A673 (cell line): Measurements from ENCODE around the gene N4BP2. TPM values are rescaled to one million over a fixed set of nuclear protein-coding genes. Genes with fewer than 3 reads are reported as not detected.
"Not testable (repeated sequence)": the region's sequence is repeated elsewhere in the genome, so short reads cannot be mapped to it uniquely, and the experiment has no call there.

Source experiments
- BruUV-seq: library from RNA; stranded (reverse); fragments of 400-500 nt; replicated peaks from 2 replicates; lab custom pipeline; 2021; lab: Mats Ljungman, UMichigan
- CTCF ChIA-PET: fragments of 300-600 bp; sonication (Branson Sonifier 250); formaldehyde crosslinking; loops from one replicate; lab custom pipeline; 2022; ENCODE audit warnings: antibody characterized with exemption; lab: Charles Lee
- POLR2A ChIA-PET: fragments of 300-600 bp; sonication (Branson Sonifier 250); formaldehyde crosslinking; loops from one replicate; lab custom pipeline; 2022; ENCODE audit warnings: antibody characterized with exemption; ENCODE audit not compliant: low non-redundant PET; lab: Charles Lee
- DNase-seq: peaks from one replicate; pipeline ENCODE4 v3.0.0-alpha.2; 2015; ENCODE audit warnings: low spot score
- H3K27ac ChIP-seq: fragments of 200-600 bp; sonication (generic); 2 replicates; pipeline ENCODE4 v1.5.1; 2016; ENCODE audit warnings: mixed run types, low read depth, mild to moderate bottlenecking, mixed read lengths, antibody characterized with exemption, low read length; ENCODE audit not compliant: poor library complexity, severe bottlenecking
- H3K27me3 ChIP-seq: fragments of 200-600 bp; sonication (generic); replicated peaks from 2 replicates; pipeline ENCODE4 v1.6.1; 2017; ENCODE audit warnings: mixed run types, low read depth, mild to moderate bottlenecking, mixed read lengths, antibody characterized with exemption, low read length; ENCODE audit not compliant: insufficient read depth, poor library complexity
- H3K36me3 ChIP-seq: fragments of 200-600 bp; sonication (generic); 2 replicates; pipeline ENCODE4 v1.6.1; 2016; ENCODE audit warnings: mixed run types, mild to moderate bottlenecking, mixed read lengths, antibody characterized with exemption, low read length; ENCODE audit not compliant: insufficient read depth, poor library complexity, severe bottlenecking
- H3K4me1 ChIP-seq: fragments of 200-600 bp; sonication (generic); 2 replicates; pipeline ENCODE4 v1.6.1; 2017; ENCODE audit warnings: mixed run types, mild to moderate bottlenecking, mixed read lengths, antibody characterized with exemption, low read length; ENCODE audit not compliant: insufficient read depth, poor library complexity, severe bottlenecking
- H3K4me3 ChIP-seq: fragments of 200-600 bp; sonication (generic); 2 replicates; pipeline ENCODE4 v1.5.1; 2016; ENCODE audit warnings: low read depth, mixed run types, mild to moderate bottlenecking, mixed read lengths, low read length; ENCODE audit not compliant: poor library complexity, severe bottlenecking
- H3K9me3 ChIP-seq: fragments of 200-600 bp; sonication (generic); 2 replicates; pipeline ENCODE4 v1.6.1; 2016; ENCODE audit warnings: mixed run types, low read depth, mild to moderate bottlenecking, mixed read lengths, antibody characterized with exemption, low read length; ENCODE audit not compliant: poor library complexity, severe bottlenecking
- EZH2 ChIP-seq: fragments of 200-600 bp; sonication (generic); IDR thresholded peaks from 2 replicates; pipeline ENCODE4 v1.6.1; 2017; ENCODE audit warnings: borderline replicate concordance, low read depth, mild to moderate bottlenecking, mixed read lengths, antibody characterized with exemption, low read length; ENCODE audit not compliant: poor library complexity, severe bottlenecking
- intact Hi-C: fragments of 100-400 bp; cut with micrococcal nuclease; formaldehyde crosslinking; loops from one replicate; pipeline ENCODE4 v1.10.0; 2022; ENCODE audit not compliant: unreplicated experiment
- total RNA-seq: library from RNA; stranded (reverse); gene quantifications from 2 replicates; pipeline ENCODE4 v1.2.3, GENCODE V29; 2021
- TF ChIP-seq, protein P1 (sequence below): fragments of 300-800, 200-600 bp; sonication (generic); conservative IDR thresholded peaks from 2 replicates; pipeline ENCODE4 v1.5.1; 2017; ENCODE audit warnings: low read depth, mild to moderate bottlenecking, antibody characterized with exemption, low read length, moderate library complexity, mixed read lengths

The N4BP2 gene
- total RNA-seq, 1 experiment from 2014 or later, result 21.3 TPM

DNA sequence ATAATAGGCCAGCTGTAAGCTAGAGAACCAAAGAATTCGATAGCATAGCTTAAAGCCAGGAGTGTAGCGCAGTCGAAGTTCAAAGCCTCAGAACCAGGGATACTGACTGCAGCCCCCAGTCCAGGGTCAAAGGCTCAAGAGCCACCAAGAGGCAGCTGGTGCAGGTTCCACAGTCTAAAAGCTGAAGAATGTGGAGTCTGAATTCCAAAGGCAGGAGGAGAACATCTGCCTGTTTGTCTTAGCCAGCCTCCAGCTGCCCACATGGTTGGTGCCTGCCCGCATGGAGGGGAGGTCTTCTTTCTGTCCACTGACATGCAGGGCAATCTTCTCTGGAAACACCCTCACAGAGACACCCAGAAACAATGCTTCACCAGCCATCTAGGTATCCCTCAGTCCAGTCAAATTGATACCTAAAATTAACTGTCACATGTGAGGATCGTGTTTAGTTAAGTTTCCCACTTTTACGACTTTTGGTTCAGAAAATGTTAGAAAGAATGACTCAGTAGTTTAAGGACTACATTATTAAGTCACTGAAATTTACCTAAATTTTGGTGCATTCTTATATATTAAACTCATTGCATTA lies 87.4 kb downstream of the N4BP2 start:
- BruUV-seq, result no TSS peak
- ChIA-PET CTCF (no interaction called here), POLR2A (interaction anchor here (0.6 kb wide), 1 partner anchor 191 kb away, joined by 5 read pairs; no protein-coding TSS in a partner anchor)
- Histone ChIP-seq H3K36me3 (no peaks in the 10 kb centered on the region), H3K27ac (no peak overlapping the region), H3K9me3 (no peaks in the 10 kb centered on the region), H3K4me3 (no peak overlapping the region), H3K4me1 (no peaks in the 10 kb centered on the region), H3K27me3 (no peaks in the 10 kb centered on the region)
- DNase-seq, result no peak
- TF ChIP-seq, protein P1, sequence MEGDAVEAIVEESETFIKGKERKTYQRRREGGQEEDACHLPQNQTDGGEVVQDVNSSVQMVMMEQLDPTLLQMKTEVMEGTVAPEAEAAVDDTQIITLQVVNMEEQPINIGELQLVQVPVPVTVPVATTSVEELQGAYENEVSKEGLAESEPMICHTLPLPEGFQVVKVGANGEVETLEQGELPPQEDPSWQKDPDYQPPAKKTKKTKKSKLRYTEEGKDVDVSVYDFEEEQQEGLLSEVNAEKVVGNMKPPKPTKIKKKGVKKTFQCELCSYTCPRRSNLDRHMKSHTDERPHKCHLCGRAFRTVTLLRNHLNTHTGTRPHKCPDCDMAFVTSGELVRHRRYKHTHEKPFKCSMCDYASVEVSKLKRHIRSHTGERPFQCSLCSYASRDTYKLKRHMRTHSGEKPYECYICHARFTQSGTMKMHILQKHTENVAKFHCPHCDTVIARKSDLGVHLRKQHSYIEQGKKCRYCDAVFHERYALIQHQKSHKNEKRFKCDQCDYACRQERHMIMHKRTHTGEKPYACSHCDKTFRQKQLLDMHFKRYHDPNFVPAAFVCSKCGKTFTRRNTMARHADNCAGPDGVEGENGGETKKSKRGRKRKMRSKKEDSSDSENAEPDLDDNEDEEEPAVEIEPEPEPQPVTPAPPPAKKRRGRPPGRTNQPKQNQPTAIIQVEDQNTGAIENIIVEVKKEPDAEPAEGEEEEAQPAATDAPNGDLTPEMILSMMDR, result no peak
- TF ChIP-seq EZH2, result no peak
- intact Hi-C loops, result no loop called here

DNA sequence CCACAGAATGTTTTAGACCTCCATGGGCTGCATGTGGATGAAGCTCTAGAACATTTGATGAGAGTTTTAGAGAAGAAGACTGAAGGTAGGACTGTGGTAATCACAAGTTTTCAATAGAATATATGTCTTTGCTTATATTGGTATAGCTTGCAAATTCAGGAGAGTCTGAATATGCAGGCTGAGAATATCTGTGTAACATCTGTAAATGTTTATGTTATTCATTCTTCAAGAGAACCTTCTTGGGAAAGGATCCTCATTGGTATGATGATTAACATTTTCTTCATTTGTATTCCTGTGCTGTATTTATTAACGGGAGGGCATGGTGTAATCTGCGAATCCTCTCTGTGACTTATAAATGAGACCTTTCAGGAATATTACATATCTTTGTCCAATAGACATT lies 88.1 kb downstream of the N4BP2 start:
- TF ChIP-seq, protein P1, result no peak
- TF ChIP-seq EZH2, result no peak

DNA sequence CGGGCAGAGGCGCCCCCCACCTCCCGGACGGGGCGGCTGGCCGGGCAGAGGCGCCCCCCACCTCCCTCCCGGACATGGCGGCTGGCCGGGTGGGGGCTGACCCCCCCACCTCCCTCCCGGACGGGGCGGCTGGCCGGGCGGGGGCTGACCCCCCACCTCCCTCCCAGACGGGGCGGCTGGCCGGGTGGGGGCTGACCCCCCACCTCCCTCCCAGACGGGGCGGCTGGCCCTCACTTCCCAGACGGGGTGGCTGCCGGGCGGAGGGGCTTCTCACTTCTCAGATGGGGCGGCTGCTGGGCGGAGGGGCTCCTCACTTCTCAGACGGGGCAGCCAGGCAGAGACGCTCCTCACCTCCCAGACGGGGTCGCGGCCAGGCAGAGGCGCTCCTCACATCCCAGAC lies 90.8 kb downstream of the N4BP2 start:
- POLR2A ChIA-PET, H3K4me3 ChIP-seq, H3K9me3 ChIP-seq, BruUV-seq, intact Hi-C loops, H3K4me1 ChIP-seq, CTCF ChIA-PET, H3K27ac ChIP-seq, H3K36me3 ChIP-seq, DNase-seq, H3K27me3 ChIP-seq: not testable (repeated sequence)

More for the DNA sequence above, 88.1 kb downstream of the N4BP2 start:
- ChIA-PET CTCF (no interaction called here), POLR2A (no interaction called here)
- Histone ChIP-seq H3K9me3 (no peaks in the 10 kb centered on the region), H3K27me3 (no peaks in the 10 kb centered on the region), H3K27ac (no peak overlapping the region), H3K4me3 (no peak overlapping the region), H3K4me1 (no peaks in the 10 kb centered on the region), H3K36me3 (no peaks in the 10 kb centered on the region)
- no peak for DNase-seq
- no TSS peak for BruUV-seq
- intact Hi-C loops, result no loop called here

DNA sequence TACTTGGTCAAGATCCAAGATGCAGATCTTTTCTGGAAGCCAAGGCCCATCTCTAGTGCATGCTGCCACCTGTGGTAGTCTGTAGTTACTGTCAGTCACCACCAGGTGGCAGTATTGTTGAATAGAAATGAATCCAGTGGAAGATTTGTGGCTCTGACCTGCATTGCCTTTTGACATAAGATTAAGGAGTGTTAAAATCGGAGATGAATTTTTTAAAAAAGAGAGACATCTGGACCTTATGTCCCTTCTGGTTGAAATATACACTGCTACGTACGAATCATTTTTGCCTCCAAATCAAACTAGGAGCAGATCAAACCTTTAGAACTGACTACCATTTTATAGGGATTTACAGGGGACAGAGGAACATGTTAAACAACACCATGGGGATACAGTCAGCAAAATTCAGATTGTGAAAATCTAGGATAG lies 93.3 kb downstream of the N4BP2 start:
- TF ChIP-seq EZH2, result no peak
- TF ChIP-seq, protein P1, result peak; percentile 85
- H3K9me3 ChIP-seq, result peaks cover 7% of the 10 kb centered on the region
- peaks cover 9% of the 10 kb centered on the region for H3K4me1 ChIP-seq
- peaks cover 15% of the 10 kb centered on the region for H3K36me3 ChIP-seq
- peak; percentile 91 for DNase-seq
- no peak overlapping the region for H3K27ac ChIP-seq
- intact Hi-C loops, result loop anchor here (1.0 to 5.0 kb wide), 2 partner anchors 47 to 159 kb away; partner anchors contain the start of gene RHOH
- no peak overlapping the region for H3K4me3 ChIP-seq
- ChIA-PET CTCF (interaction anchor here (0.6 to 0.7 kb wide), 3 partner anchors 18 to 1040 kb away, joined by 3 to 4 read pairs (median 3); no protein-coding TSS in a partner anchor), POLR2A (interaction anchor here (0.5 kb wide), 1 partner anchor 30 kb away, joined by 10 read pairs; no protein-coding TSS in a partner anchor)
- no peaks in the 10 kb centered on the region for H3K27me3 ChIP-seq
- no TSS peak for BruUV-seq
